IMR-90 (cell line): ENCODE data around the gene ZSCAN9. TPM values are rescaled to one million over a fixed set of nuclear protein-coding genes. Genes with fewer than 3 reads are reported as not detected.

Experiments
- ATAC-seq: fragments of 200-7000 bp; cut with Tn5 transposase; 2 replicates; pipeline ENCODE4 v1.9.1; 2020; ENCODE audit warnings: low read depth, mild to moderate bottlenecking, moderate library complexity
- BruUV-seq: library from RNA; stranded (reverse); fragments of 400-500 nt; replicated peaks from 2 replicates; lab custom pipeline; 2021; lab: Mats Ljungman, UMichigan
- CTCF ChIA-PET: fragments of 300-600 bp; formaldehyde crosslinking; extraction: SDS; loops from one replicate; lab custom pipeline; 2021; ENCODE audit warnings: antibody characterized with exemption; lab: Yijun Ruan, JAX
- POLR2A ChIA-PET: fragments of 300-600 bp; sonication (Branson Sonifier 250); formaldehyde crosslinking; loops from one replicate; lab custom pipeline; 2022; ENCODE audit warnings: antibody characterized with exemption; ENCODE audit not compliant: unreplicated experiment; lab: Charles Lee
- DNase-seq: peaks from one replicate; pipeline ENCODE4 v3.0.0; 2013
- H2AFZ ChIP-seq: replicated peaks from 2 replicates; pipeline ENCODE3; 2013; ENCODE audit warnings: low read length, mild to moderate bottlenecking; ENCODE audit not compliant: poor library complexity
- H2AK5ac ChIP-seq: 2 replicates; pipeline ENCODE4 v1.6.1; 2013; ENCODE audit warnings: low read depth, low read length, inconsistent platforms
- H2AK9ac ChIP-seq: replicated peaks from 2 replicates; pipeline ENCODE3; 2013; ENCODE audit warnings: mild to moderate bottlenecking, low read depth, low read length, moderate library complexity; ENCODE audit not compliant: poor library complexity
- H2BK120ac ChIP-seq: 2 replicates; pipeline ENCODE4 v1.6.1; 2013; ENCODE audit warnings: low read depth, low read length, inconsistent platforms
- H2BK15ac ChIP-seq: 3 replicates; pipeline ENCODE4 v1.6.1; 2013; ENCODE audit warnings: low read depth, low read length, inconsistent platforms
- H2BK20ac ChIP-seq: 2 replicates; pipeline ENCODE4 v1.6.1; 2013; ENCODE audit warnings: low read depth, mild to moderate bottlenecking, inconsistent platforms, low read length, moderate library complexity
- H2BK5ac ChIP-seq: 2 replicates; pipeline ENCODE4 v1.6.1; 2013; ENCODE audit warnings: mild to moderate bottlenecking, low read depth, low read length, inconsistent platforms; ENCODE audit not compliant: poor library complexity, severe bottlenecking
- H3K14ac ChIP-seq: replicated peaks from 2 replicates; pipeline ENCODE4 v1.6.1; 2013; ENCODE audit warnings: low read depth, low read length, inconsistent platforms
- H3K18ac ChIP-seq: 2 replicates; pipeline ENCODE4 v1.6.1; 2013; ENCODE audit warnings: low read depth, low read length, control low read depth
- H3K23ac ChIP-seq: 2 replicates; pipeline ENCODE4 v1.6.1; 2013; ENCODE audit warnings: low read depth, low read length, inconsistent platforms
- H3K27ac ChIP-seq: 2 replicates; pipeline ENCODE4 v1.5.1; 2013; ENCODE audit warnings: mild to moderate bottlenecking, control low read depth, low read length; ENCODE audit not compliant: insufficient read depth
- H3K27me3 ChIP-seq: 2 replicates; pipeline ENCODE4 v1.6.1; 2013; ENCODE audit warnings: low read length; ENCODE audit not compliant: control insufficient read depth, insufficient read depth
- H3K36me3 ChIP-seq: 2 replicates; pipeline ENCODE4 v1.6.1; 2013; ENCODE audit warnings: low read length, mixed read lengths; ENCODE audit not compliant: control insufficient read depth, insufficient read depth
- H3K4ac ChIP-seq: 2 replicates; pipeline ENCODE4 v1.6.1; 2013; ENCODE audit warnings: low read depth, low read length, inconsistent platforms
- H3K4me1 ChIP-seq: 2 replicates; pipeline ENCODE4 v1.6.1; 2013; ENCODE audit warnings: low read length, mixed read lengths; ENCODE audit not compliant: control insufficient read depth, insufficient read depth
- H3K4me2 ChIP-seq: 2 replicates; pipeline ENCODE4 v1.6.1; 2013; ENCODE audit warnings: low read depth, mild to moderate bottlenecking, control low read depth, low read length, moderate library complexity
- H3K4me3 ChIP-seq: 2 replicates; pipeline ENCODE4 v1.5.1; 2013; ENCODE audit warnings: low read depth, mild to moderate bottlenecking, control low read depth, low read length, moderate library complexity; ENCODE audit not compliant: insufficient read depth
- H3K56ac ChIP-seq: 2 replicates; pipeline ENCODE4 v1.6.1; 2013; ENCODE audit warnings: low read length, inconsistent platforms; ENCODE audit not compliant: insufficient read depth; ENCODE audit errors: extremely low read depth
- H3K79me1 ChIP-seq, 2 experiments: 2 replicates each; pipeline ENCODE4 v1.6.1; 2013; ENCODE audit warnings: low read length in 2 of 2, inconsistent platforms in 1 of 2, low read depth in 1 of 2
- H3K9ac ChIP-seq: 2 replicates; pipeline ENCODE4 v1.6.1; 2013; ENCODE audit warnings: low read depth, low read length, control low read depth
- H3K9me1 ChIP-seq: 2 replicates; pipeline ENCODE4 v1.6.1; 2013; ENCODE audit warnings: low read length, inconsistent platforms; ENCODE audit not compliant: insufficient read depth
- H3K9me3 ChIP-seq: 2 replicates; pipeline ENCODE4 v1.6.1; 2013; ENCODE audit warnings: low read length; ENCODE audit not compliant: control insufficient read depth, insufficient read depth
- H4K20me1 ChIP-seq: 2 replicates; pipeline ENCODE4 v1.6.1; 2013; ENCODE audit warnings: low read length, inconsistent platforms; ENCODE audit not compliant: insufficient read depth
- H4K5ac ChIP-seq: 2 replicates; pipeline ENCODE4 v1.6.1; 2013; ENCODE audit warnings: mild to moderate bottlenecking, low read depth, low read length, control low read depth
- H4K8ac ChIP-seq, 2 experiments: 2 replicates each; pipeline ENCODE4 v1.6.1; 2013; ENCODE audit warnings: low read depth in 2 of 2, low read length in 2 of 2, control low read depth in 1 of 2, inconsistent platforms in 1 of 2
- H4K91ac ChIP-seq: 2 replicates; pipeline ENCODE4 v1.6.1; 2013; ENCODE audit warnings: low read depth, low read length, inconsistent platforms; ENCODE audit not compliant: insufficient read depth
- BHLHE40 ChIP-seq: fragments of 150-350 bp; IDR thresholded peaks from 2 replicates; pipeline ENCODE4 v1.6.1; 2016; ENCODE audit warnings: mild to moderate bottlenecking, low read depth, low read length
- CEBPB ChIP-seq: IDR thresholded peaks from 2 replicates; pipeline ENCODE4 v1.6.1; 2012; ENCODE audit warnings: low read depth, low read length, improper control_type of control experiment
- CHD1 ChIP-seq: IDR thresholded peaks from 2 replicates; pipeline ENCODE4 v1.6.1; 2012; ENCODE audit warnings: low read depth, low read length, improper control_type of control experiment
- FOS ChIP-seq: fragments of 150-350 bp; IDR thresholded peaks from 2 replicates; pipeline ENCODE4 v1.6.1; 2016; ENCODE audit warnings: low read depth, low read length
- MAFK ChIP-seq: IDR thresholded peaks from 2 replicates; pipeline ENCODE4 v1.6.1; 2012; ENCODE audit warnings: low read depth, low read length, improper control_type of control experiment
- MAZ ChIP-seq: IDR thresholded peaks from 2 replicates; pipeline ENCODE4 v1.6.1; 2012; ENCODE audit warnings: low read depth, mild to moderate bottlenecking, low read length, improper control_type of control experiment, moderate library complexity, borderline replicate concordance
- MXI1 ChIP-seq: IDR thresholded peaks from 2 replicates; pipeline ENCODE4 v1.6.1; 2012; ENCODE audit warnings: low read depth, mild to moderate bottlenecking, low read length, moderate library complexity, borderline replicate concordance
- NFE2L2 ChIP-seq: fragments of 150-350 bp; IDR thresholded peaks from 2 replicates; pipeline ENCODE4 v1.6.1; 2016; ENCODE audit warnings: low read depth, mild to moderate bottlenecking, low read length
- POLR2A ChIP-seq: IDR thresholded peaks from 2 replicates; pipeline ENCODE4 v1.6.1; 2012; ENCODE audit warnings: mild to moderate bottlenecking, low read depth, low read length
- RAD21 ChIP-seq: IDR thresholded peaks from 2 replicates; pipeline ENCODE4 v1.6.1; 2012; ENCODE audit warnings: low read length, improper control_type of control experiment
- RCOR1 ChIP-seq: IDR thresholded peaks from 2 replicates; pipeline ENCODE4 v1.6.1; 2012; ENCODE audit warnings: mild to moderate bottlenecking, low read length, improper control_type of control experiment; ENCODE audit not compliant: insufficient replicate concordance
- RFX5 ChIP-seq: IDR thresholded peaks from 2 replicates; pipeline ENCODE4 v1.8.0; 2012; ENCODE audit warnings: low read depth, mild to moderate bottlenecking, low read length, moderate library complexity
- SMC3 ChIP-seq: fragments of 150-350 bp; IDR thresholded peaks from 2 replicates; pipeline ENCODE4 v1.6.1; 2016; ENCODE audit warnings: low read depth, mild to moderate bottlenecking, antibody characterized with exemption, low read length, moderate library complexity
- WGBS, 2 experiments: methylation state at CpG; one replicate each; pipeline versions ENCODE4 v1.1.5 to v1.1.7; 2013; ENCODE audit warnings: missing lambda C conversion rate in 2 of 2; ENCODE audit not compliant: insufficient read length in 1 of 2; ENCODE audit errors: extremely low coverage in 2 of 2; 5-methylcytosine and 5-hydroxymethylcytosine counted together
- dilution Hi-C: fragments of 300-500 bp; cut with HindIII; formaldehyde crosslinking; loops from one replicate; pipeline ENCODE4 v1.14.3; 2018; ENCODE audit warnings: low sequenced_read_pairs; ENCODE audit not compliant: unreplicated experiment
- in situ Hi-C: fragments of 300-500 bp; cut with MboI; formaldehyde crosslinking; loops from 3 replicates; pipeline ENCODE4 v1.14.3; 2019; ENCODE audit warnings: low sequenced_read_pairs, inconsistent platforms, mixed read lengths
- intact Hi-C: fragments of 100-400 bp; cut with micrococcal nuclease; formaldehyde crosslinking; loops from 2 replicates; pipeline ENCODE4 v1.10.0; 2022
- polyA plus RNA-seq, 3 experiments: library from polyadenylated mRNA; depleted of rRNA; stranded (reverse); fragments of >200 nt; gene quantifications; 2 replicates each; pipeline ENCODE4 v1.2.3, GENCODE V29; 2012; ENCODE audit warnings: low replicate concordance in 1 of 3
- total RNA-seq: library from RNA; depleted of rRNA; stranded (reverse); fragments of >200 nt; gene quantifications from 2 replicates; pipeline ENCODE4 v1.2.3, GENCODE V29; 2012
- TF ChIP-seq, protein P1 (sequence below): conservative IDR thresholded peaks from 2 replicates; pipeline ENCODE4 v1.5.1; 2012; ENCODE audit warnings: mild to moderate bottlenecking, low read depth, low read length, improper control_type of control experiment
- TF ChIP-seq, protein P2 (sequence below): fragments of 150-350 bp; IDR thresholded peaks from 2 replicates; pipeline ENCODE4 v1.6.1; 2016; ENCODE audit warnings: low read depth, mild to moderate bottlenecking, low read length, moderate library complexity, borderline replicate concordance
- TF ChIP-seq, protein P3 (sequence below): fragments of 150-350 bp; IDR thresholded peaks from 2 replicates; pipeline ENCODE4 v1.6.1; 2017; ENCODE audit warnings: mild to moderate bottlenecking, antibody characterized with exemption, low read length, low read depth

ZSCAN9 gene
- total and polyA plus RNA-seq, 2 of the 4 experiments (the other 2 are of a cell fraction) = 13.7 to 17.7 TPM

DNA sequence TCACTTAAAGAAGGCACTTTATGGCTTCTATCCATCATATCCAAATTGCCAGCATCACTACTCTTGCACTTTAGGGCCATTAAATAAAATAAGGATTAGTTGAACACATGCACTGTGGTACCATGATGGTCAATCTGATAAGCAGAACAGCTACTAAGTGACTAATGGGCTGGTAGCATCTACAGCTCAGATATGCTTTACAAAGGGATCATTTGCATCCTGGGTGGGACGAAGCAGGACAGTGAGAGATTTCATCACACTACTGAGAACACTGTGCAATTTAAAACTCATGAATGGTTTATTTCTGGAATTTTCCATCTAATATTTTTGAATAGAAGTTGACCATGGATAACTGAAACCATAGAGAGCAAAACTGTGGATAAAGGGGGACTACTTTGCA lies 25.1 kb upstream of the ZSCAN9 start:
- Histone ChIP-seq H3K27ac (no peak overlapping the region), H3K18ac (no peak overlapping the region), H4K5ac (no peak overlapping the region), H3K79me1 (no peaks in the 10 kb centered on the region), H3K36me3 (no peaks in the 10 kb centered on the region), H2AFZ (no peak overlapping the region), H3K56ac (no peak overlapping the region), H3K9ac (no peak overlapping the region), H3K4me1 (no peaks in the 10 kb centered on the region), H4K91ac (no peak overlapping the region), H3K23ac (no peak overlapping the region), H2AK9ac (no peak overlapping the region), H3K4me3 (no peak overlapping the region), H3K4me2 (no peak overlapping the region), H2BK120ac (no peak overlapping the region), H3K9me1 (no peaks in the 10 kb centered on the region), H4K20me1 (no peaks in the 10 kb centered on the region), H3K27me3 (peaks cover 3% of the 10 kb centered on the region; the same call in 1 of the 2 replicates), H2AK5ac (no peak overlapping the region), H2BK20ac (no peak overlapping the region), H2BK5ac (no peak overlapping the region), H3K14ac (no peak overlapping the region), H2BK15ac (no peak overlapping the region), H4K8ac (no peak overlapping the region), H3K4ac (no peak overlapping the region), H3K9me3 (peaks cover 5% of the 10 kb centered on the region)
- BruUV-seq = no TSS peak
- WGBS, 2 experiments = no CpG with 5 or more reads among the region's 1 CpG
- TF ChIP-seq CEBPB (no peak), CHD1 (no peak), RCOR1 (no peak), MAZ (no peak), POLR2A (no peak), NFE2L2 (no peak), FOS (no peak), MXI1 (no peak), MAFK (no peak), RFX5 (no peak), SMC3 (no peak), RAD21 (no peak), BHLHE40 (no peak)
- TF ChIP-seq, protein P1, sequence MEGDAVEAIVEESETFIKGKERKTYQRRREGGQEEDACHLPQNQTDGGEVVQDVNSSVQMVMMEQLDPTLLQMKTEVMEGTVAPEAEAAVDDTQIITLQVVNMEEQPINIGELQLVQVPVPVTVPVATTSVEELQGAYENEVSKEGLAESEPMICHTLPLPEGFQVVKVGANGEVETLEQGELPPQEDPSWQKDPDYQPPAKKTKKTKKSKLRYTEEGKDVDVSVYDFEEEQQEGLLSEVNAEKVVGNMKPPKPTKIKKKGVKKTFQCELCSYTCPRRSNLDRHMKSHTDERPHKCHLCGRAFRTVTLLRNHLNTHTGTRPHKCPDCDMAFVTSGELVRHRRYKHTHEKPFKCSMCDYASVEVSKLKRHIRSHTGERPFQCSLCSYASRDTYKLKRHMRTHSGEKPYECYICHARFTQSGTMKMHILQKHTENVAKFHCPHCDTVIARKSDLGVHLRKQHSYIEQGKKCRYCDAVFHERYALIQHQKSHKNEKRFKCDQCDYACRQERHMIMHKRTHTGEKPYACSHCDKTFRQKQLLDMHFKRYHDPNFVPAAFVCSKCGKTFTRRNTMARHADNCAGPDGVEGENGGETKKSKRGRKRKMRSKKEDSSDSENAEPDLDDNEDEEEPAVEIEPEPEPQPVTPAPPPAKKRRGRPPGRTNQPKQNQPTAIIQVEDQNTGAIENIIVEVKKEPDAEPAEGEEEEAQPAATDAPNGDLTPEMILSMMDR = no peak
- TF ChIP-seq, protein P2, sequence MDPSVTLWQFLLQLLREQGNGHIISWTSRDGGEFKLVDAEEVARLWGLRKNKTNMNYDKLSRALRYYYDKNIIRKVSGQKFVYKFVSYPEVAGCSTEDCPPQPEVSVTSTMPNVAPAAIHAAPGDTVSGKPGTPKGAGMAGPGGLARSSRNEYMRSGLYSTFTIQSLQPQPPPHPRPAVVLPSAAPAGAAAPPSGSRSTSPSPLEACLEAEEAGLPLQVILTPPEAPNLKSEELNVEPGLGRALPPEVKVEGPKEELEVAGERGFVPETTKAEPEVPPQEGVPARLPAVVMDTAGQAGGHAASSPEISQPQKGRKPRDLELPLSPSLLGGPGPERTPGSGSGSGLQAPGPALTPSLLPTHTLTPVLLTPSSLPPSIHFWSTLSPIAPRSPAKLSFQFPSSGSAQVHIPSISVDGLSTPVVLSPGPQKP = no peak
- TF ChIP-seq, protein P3, sequence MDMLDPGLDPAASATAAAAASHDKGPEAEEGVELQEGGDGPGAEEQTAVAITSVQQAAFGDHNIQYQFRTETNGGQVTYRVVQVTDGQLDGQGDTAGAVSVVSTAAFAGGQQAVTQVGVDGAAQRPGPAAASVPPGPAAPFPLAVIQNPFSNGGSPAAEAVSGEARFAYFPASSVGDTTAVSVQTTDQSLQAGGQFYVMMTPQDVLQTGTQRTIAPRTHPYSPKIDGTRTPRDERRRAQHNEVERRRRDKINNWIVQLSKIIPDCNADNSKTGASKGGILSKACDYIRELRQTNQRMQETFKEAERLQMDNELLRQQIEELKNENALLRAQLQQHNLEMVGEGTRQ = no peak
- in situ Hi-C loops = no loop called here
- ChIA-PET CTCF (no interaction called here), POLR2A (no interaction called here)
- dilution Hi-C loops = no loop called here
- intact Hi-C loops = no loop called here
- DNase-seq (no peak), ATAC-seq (no peak)
